Kidney (tissue), 14 donors: ENCODE data around the gene CKAP2L. TPM values are rescaled to one million over a fixed set of nuclear protein-coding genes. Genes with fewer than 3 reads are reported as not detected.

Experiments used
- DNase-seq, 5 donors: peaks; one replicate each; pipeline ENCODE4 v3.0.0-alpha.2; 2013 to 2020
- FAIRE-seq: peaks from 2 replicates; lab custom pipeline; 2012; peaks lifted over from hg19 to GRCh38; lab: Jason Lieb, UNC
- H3K27ac ChIP-seq, 2 donors: one replicate each; pipeline ENCODE4 v1.7.0; 2013; ENCODE audit warnings: low read depth in 2 of 2, low read length in 2 of 2, inconsistent platforms in 1 of 2
- H3K27me3 ChIP-seq: one replicate; pipeline ENCODE4 v1.7.1; 2013; ENCODE audit warnings: low read length, inconsistent platforms; ENCODE audit not compliant: control insufficient read depth, insufficient read depth
- H3K36me3 ChIP-seq, 3 donors: one replicate each; pipeline versions ENCODE4 v1.7.0 to v1.7.1; 2013; ENCODE audit warnings: low read length in 3 of 3, control low read depth in 1 of 3, inconsistent platforms in 1 of 3; ENCODE audit not compliant: insufficient read depth in 3 of 3, control insufficient read depth in 2 of 3
- H3K4me1 ChIP-seq, 3 donors: one replicate each; pipeline versions ENCODE4 v1.7.0 to v1.7.1; 2013; ENCODE audit warnings: low read length in 3 of 3, inconsistent platforms in 1 of 3, low read depth in 1 of 3; ENCODE audit not compliant: control insufficient read depth in 2 of 3, insufficient read depth in 2 of 3
- H3K4me3 ChIP-seq, 3 donors: one replicate each; pipeline versions ENCODE4 v1.7.0 to v1.8.1; 2013; ENCODE audit warnings: low read length in 3 of 3, control low read depth in 1 of 3, inconsistent platforms in 1 of 3
- H3K9ac ChIP-seq, 3 donors: one replicate each; pipeline versions ENCODE4 v1.7.0 to v1.7.1; 2013; ENCODE audit warnings: low read length in 3 of 3, control low read depth in 1 of 3, inconsistent platforms in 1 of 3
- H3K9me3 ChIP-seq, 3 donors: one replicate each; pipeline versions ENCODE4 v1.7.0 to v1.7.1; 2013; ENCODE audit warnings: low read length in 3 of 3, control low read depth in 1 of 3, inconsistent platforms in 1 of 3; ENCODE audit not compliant: control insufficient read depth in 2 of 3, insufficient read depth in 1 of 3
- intact Hi-C: fragments of 100-400 bp; cut with DNase I; formaldehyde crosslinking; loops from one replicate; pipeline ENCODE4 v1.11.1; 2022
- polyA plus RNA-seq: library from polyadenylated mRNA; stranded (reverse); fragments of 350-450 nt; fragmentation: Illumina TruSeq; extraction: RNeasy Lipid Tissue Mini Kit (QIAGEN cat#74804); gene quantifications from one replicate; pipeline ENCODE4 v1.2.3, GENCODE V29; 2014; ENCODE audit warnings: low read depth, low replicate concordance; ENCODE audit not compliant: insufficient read depth
- total RNA-seq: library from RNA; stranded (reverse); fragmentation: NEBNext Ultra II Directional; extraction: Animal tissue kit (Norgen Biotek cat#: 25700); gene quantifications from one replicate; pipeline ENCODE4 v1.2.1, GENCODE V29; 2021
- TF ChIP-seq, protein P1 (sequence below): IDR thresholded peaks from 3 replicates; pipeline ENCODE4 v1.5.1; 2012; ENCODE audit warnings: mild to moderate bottlenecking, moderate library complexity, borderline replicate concordance; ENCODE audit not compliant: insufficient read depth; ENCODE audit errors: extremely low read depth
- donor health status: control.
- donor health status: control.
- donor health status: control.
- donor health status: control.
- donor health status: control.
- donor health status: DM: yes; HTN: yes; CAD: no.
- donor health status: Normal renal cell carcinoma (clear cell type).

Gene CKAP2L
- total and polyA plus RNA-seq, 2 donors from 2014 or later = 0.88 TPM; not detected in 1

DNA sequence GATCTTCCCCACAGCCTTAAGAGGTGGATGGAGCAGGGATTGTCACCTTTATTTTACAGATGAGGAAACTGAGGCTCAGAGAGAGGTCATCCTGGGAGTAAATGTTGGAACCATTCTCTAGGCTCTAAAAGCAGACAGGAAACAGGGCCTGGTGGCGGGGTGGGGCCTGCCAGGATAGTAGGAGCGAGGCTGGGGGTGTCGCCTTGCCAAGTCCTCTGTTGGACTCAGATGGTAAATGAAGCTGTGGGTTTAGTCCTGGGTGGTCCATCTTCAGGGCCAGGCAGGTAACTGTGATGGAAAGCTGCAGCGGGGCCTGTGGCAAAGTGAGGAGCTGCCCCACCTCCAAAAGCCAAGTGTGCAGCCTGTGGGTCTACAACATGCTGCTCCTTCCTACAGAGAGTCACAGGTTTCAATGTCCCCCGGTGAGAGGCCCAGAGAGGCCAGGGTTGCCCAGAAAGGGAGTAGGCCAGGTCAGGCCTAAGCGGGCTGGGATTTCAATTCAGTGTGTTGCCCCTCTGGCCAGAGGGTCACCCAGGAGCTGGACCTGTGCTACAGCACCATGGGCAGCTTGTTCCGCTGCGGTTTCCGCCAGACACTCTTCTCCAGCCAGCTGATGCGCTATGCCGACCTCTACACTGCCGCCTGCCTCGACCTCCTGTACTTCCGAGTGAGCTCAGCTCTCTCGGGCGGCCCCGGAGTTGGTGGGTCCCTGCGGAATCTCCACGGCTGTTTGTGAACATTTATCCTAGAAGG, 37.0 kb downstream of the CKAP2L start:
- DNase-seq = no peak
- intact Hi-C loops = loop anchor here (10.0 kb wide), 1 partner anchor 123 kb away; no protein-coding TSS in a partner anchor

DNA sequence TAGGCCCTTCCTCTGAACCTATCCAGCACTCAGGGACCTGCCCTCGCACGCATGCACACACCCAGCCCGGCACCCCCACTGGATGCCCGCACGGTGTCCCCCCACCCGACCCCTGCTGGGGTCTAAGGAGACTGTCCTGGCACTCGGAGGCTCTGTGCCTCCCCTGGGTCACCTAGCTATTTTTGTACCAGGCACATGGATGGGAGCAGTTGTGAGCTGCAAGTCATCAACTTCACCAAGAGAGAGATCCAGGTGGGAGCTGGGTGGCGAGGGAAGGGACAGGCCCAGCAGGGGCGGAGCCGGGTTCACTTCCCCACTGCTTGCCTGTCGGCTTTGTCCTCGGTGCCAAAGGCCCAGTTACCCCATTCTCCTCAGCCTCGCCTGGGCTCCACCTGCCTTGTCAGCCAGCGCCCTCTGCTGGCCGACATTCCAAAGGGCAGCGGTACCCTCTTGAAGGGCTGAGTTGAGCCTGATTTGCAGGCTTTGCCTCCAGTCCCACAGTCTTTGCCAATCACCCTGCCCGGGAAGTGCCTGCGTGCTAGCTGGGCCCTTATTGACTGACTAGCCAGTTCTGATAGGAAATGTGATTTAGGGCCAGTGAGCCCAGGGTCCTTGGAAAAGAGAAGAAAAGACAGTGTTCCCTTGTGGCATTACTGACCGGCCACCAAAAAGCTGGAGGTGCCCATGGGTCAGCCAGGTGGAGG, 37.8 kb downstream of the CKAP2L start:
- peaks cover 0 to 2% (median 0%) of the 10 kb centered on the region in 3 donors for H3K4me1 ChIP-seq
- FAIRE-seq = no peak
- no peaks in the 10 kb centered on the region for H3K27me3 ChIP-seq
- H3K27ac ChIP-seq = no peak overlapping the region
- H3K4me3 ChIP-seq = no peak overlapping the region
- DNase-seq = peak; percentile 90 to 95 (median 93)
- intact Hi-C loops = loop anchor here (10.0 kb wide), 1 partner anchor 122 kb away; no protein-coding TSS in a partner anchor
- no peaks in the 10 kb centered on the region for H3K36me3 ChIP-seq
- H3K9ac ChIP-seq = peak overlapping the region in 1 of 3 donors; percentile 34
- H3K9me3 ChIP-seq = no peaks in the 10 kb centered on the region
- TF ChIP-seq, protein P1, sequence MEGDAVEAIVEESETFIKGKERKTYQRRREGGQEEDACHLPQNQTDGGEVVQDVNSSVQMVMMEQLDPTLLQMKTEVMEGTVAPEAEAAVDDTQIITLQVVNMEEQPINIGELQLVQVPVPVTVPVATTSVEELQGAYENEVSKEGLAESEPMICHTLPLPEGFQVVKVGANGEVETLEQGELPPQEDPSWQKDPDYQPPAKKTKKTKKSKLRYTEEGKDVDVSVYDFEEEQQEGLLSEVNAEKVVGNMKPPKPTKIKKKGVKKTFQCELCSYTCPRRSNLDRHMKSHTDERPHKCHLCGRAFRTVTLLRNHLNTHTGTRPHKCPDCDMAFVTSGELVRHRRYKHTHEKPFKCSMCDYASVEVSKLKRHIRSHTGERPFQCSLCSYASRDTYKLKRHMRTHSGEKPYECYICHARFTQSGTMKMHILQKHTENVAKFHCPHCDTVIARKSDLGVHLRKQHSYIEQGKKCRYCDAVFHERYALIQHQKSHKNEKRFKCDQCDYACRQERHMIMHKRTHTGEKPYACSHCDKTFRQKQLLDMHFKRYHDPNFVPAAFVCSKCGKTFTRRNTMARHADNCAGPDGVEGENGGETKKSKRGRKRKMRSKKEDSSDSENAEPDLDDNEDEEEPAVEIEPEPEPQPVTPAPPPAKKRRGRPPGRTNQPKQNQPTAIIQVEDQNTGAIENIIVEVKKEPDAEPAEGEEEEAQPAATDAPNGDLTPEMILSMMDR = peak; percentile 99

More for the DNA sequence above, 37.0 kb downstream of the CKAP2L start:
- H3K9ac ChIP-seq = no peak overlapping the region
- H3K27me3 ChIP-seq = no peaks in the 10 kb centered on the region
- TF ChIP-seq, protein P1 = no peak
- no peak overlapping the region for H3K27ac ChIP-seq
- H3K4me3 ChIP-seq = no peak overlapping the region
- no peak for FAIRE-seq
- no peaks in the 10 kb centered on the region for H3K36me3 ChIP-seq
- H3K9me3 ChIP-seq = no peaks in the 10 kb centered on the region
- peaks cover 0 to 2% (median 0%) of the 10 kb centered on the region in 3 donors for H3K4me1 ChIP-seq

DNA sequence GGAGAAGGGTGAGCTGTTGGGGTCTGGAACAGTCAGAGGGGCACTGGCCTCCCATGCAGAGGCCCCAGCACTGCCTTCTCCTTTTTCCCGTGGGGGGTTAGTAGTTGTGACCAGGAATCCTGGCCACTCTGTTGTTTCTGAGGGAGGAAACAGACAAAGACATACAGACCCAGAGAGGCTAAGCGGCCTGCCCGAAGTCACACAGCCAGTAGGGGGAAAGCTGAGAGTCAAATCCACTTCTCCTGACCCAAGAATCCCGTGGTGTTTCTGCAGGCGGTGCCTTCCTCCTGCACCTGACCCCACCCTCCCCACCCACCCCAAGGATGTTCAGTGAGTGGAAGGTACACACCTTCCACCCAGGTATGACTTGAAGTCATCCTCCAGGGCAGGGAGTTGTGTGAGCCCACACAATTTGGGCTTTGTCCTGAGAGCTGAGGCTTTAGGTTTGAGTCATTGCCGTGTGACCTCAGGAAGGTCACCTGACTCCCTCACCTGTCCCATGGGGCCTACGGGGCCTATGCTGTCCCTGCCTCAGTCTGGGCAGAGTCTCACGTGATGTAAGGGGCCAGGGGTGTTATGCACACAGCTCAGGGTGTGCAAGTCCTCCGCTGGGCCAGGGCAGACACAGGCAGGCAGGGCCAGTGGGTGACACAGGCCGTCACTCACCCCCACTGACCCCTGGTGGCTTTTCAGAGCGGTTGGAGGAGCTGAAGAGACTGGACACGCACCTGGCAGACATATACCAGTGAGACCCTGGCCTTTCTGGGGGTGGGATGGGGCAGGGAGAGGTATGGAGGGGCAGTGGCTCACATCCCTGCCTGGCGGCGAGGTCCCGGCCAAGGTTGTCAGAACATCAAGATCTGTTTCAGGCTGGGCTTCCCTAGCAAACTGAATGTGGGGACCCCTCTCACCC, 38.6 kb downstream of the CKAP2L start:
- intact Hi-C loops = loop anchor here (10.0 kb wide), 1 partner anchor 121 kb away; no protein-coding TSS in a partner anchor
- H3K27ac ChIP-seq = no peak overlapping the region
- H3K9me3 ChIP-seq = no peaks in the 10 kb centered on the region
- H3K9ac ChIP-seq = peak overlapping the region in 1 of 3 donors; percentile 34
- DNase-seq (no peak), FAIRE-seq (no peak)
- no peaks in the 10 kb centered on the region for H3K27me3 ChIP-seq
- peaks cover 0 to 2% (median 0%) of the 10 kb centered on the region in 3 donors for H3K4me1 ChIP-seq
- H3K36me3 ChIP-seq = no peaks in the 10 kb centered on the region
- H3K4me3 ChIP-seq = no peak overlapping the region
- TF ChIP-seq, protein P1 = no peak
